Suprapubic skin (tissue), 3 donors: ENCODE results near the gene HYAL3.

Experiments
- POLR2A ChIP-seq, 2 donors: fragments of 450-650 bp; IDR thresholded peaks; one replicate each; pipeline ENCODE4 v1.6.1; 2017; ENCODE audit warnings: antibody characterized with exemption in 2 of 2, mild to moderate bottlenecking in 2 of 2, moderate library complexity in 2 of 2
- TF ChIP-seq, protein P1 (sequence below), 2 donors: fragments of 200-600 bp in 1 of 2; fragments of 450-650 bp in 1 of 2; sonication (generic) in 1 of 2; IDR thresholded peaks; one replicate each; pipeline ENCODE4 v1.5.1; 2016 to 2019; ENCODE audit warnings: antibody characterized with exemption in 2 of 2, mild to moderate bottlenecking in 1 of 2, moderate library complexity in 1 of 2

DNA sequence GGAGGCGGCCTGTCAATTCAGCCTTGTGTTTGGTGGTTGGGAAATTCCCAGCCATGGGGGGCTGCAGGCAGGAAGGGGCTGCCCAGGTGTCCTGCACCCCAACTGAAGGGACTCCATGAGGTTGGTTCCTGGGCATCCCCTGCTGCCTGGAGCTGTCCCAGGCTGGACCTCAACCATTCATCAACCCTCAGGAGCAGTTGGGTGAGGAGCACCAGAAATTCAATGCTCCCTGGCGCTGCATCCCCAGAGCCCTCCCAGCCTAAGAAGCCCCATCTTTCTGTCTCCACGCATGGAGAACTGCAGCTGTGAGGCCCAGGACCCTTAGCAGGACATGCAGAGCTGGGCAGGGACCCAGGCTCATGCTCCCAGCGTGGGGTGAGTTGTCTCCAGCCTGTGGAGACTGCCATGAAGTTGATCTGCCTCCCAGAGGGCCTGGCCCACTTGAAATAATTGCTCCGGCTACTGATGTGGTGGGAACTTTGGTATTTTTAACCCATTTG, 38.2 kb downstream of the HYAL3 start:
- TF ChIP-seq, protein P1, sequence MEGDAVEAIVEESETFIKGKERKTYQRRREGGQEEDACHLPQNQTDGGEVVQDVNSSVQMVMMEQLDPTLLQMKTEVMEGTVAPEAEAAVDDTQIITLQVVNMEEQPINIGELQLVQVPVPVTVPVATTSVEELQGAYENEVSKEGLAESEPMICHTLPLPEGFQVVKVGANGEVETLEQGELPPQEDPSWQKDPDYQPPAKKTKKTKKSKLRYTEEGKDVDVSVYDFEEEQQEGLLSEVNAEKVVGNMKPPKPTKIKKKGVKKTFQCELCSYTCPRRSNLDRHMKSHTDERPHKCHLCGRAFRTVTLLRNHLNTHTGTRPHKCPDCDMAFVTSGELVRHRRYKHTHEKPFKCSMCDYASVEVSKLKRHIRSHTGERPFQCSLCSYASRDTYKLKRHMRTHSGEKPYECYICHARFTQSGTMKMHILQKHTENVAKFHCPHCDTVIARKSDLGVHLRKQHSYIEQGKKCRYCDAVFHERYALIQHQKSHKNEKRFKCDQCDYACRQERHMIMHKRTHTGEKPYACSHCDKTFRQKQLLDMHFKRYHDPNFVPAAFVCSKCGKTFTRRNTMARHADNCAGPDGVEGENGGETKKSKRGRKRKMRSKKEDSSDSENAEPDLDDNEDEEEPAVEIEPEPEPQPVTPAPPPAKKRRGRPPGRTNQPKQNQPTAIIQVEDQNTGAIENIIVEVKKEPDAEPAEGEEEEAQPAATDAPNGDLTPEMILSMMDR (IDR thresholded peaks at IDR 0.05), result no peak
- no peak for TF ChIP-seq POLR2A (IDR thresholded peaks at IDR 0.05)
